ENCODE measurements around the gene PLVAP.

Gene PLVAP

GRCh38 chr19:17311455-17312188, 65.5 kb downstream of the PLVAP start:
- TF ChIP-seq MYC (IDR thresholded peaks at IDR 0.05; ENCODE audit: low read depth, low read length) (no peak), POLR2A (IDR thresholded peaks at IDR 0.05; ENCODE audit: extremely low read depth, insufficient read length) (no peak), CTCF (IDR thresholded peaks at IDR 0.05; ENCODE audit: low read depth, low read length) (no peak), MAX (IDR thresholded peaks at IDR 0.05; ENCODE audit: low read depth, low read length) (no peak)
- DNase-seq (ENCODE audit: low read depth) = no peak
- H3K4me3 ChIP-seq (ENCODE audit: low read depth, low read length) = no peak overlapping the region

- TF ChIP-seq POLR2A (IDR thresholded peaks at IDR 0.05; ENCODE audit: extremely low read depth, insufficient read length) (no peak), CTCF (IDR thresholded peaks at IDR 0.05; ENCODE audit: low read depth, low read length) (no peak), MYC (IDR thresholded peaks at IDR 0.05; ENCODE audit: low read depth, low read length) (no peak), MAX (IDR thresholded peaks at IDR 0.05; ENCODE audit: low read depth, low read length) (no peak)
- H3K4me3 ChIP-seq (ENCODE audit: low read depth, low read length) = peak overlapping the region; percentile 89
- DNase-seq (ENCODE audit: low read depth) = no peak
These were observed 67.1 kb downstream of the PLVAP start for GRCh38 chr19:17309965-17310461.

- peak; percentile 100 for DNase-seq (ENCODE audit: low read depth)
- peak within 1 kb of the TSS; percentile 89 for H3K4me3 ChIP-seq (ENCODE audit: low read depth, low read length)
- TF ChIP-seq MAX (IDR thresholded peaks at IDR 0.05; ENCODE audit: low read depth, low read length) (peak; percentile 35), POLR2A (IDR thresholded peaks at IDR 0.05; ENCODE audit: extremely low read depth, insufficient read length) (no peak), MYC (IDR thresholded peaks at IDR 0.05; ENCODE audit: low read depth, low read length) (peak; percentile 52)
These were observed 67.8 kb downstream of the PLVAP start, which contains the start of gene DDA1 for GRCh38 chr19:17309198-17309964. DDA1 (plus strand) TSS chr19:17309563; CDS start chr19:17309655, 92 bp downstream.

GRCh38 chr19:17307876-17308377, 69.2 kb downstream of the PLVAP start:
- H3K4me3 ChIP-seq (ENCODE audit: low read depth, low read length) = no peak overlapping the region
- no peak for DNase-seq (ENCODE audit: low read depth)
- TF ChIP-seq MAX (IDR thresholded peaks at IDR 0.05; ENCODE audit: low read depth, low read length) (no peak), POLR2A (IDR thresholded peaks at IDR 0.05; ENCODE audit: extremely low read depth, insufficient read length) (no peak), MYC (IDR thresholded peaks at IDR 0.05; ENCODE audit: low read depth, low read length) (no peak), CTCF (IDR thresholded peaks at IDR 0.05; ENCODE audit: low read depth, low read length) (no peak)

- TF ChIP-seq CTCF (IDR thresholded peaks at IDR 0.05; ENCODE audit: low read depth, low read length) (no peak), MYC (IDR thresholded peaks at IDR 0.05; ENCODE audit: low read depth, low read length) (peak; percentile 17; the same call in 1 of the 2 replicates)
- DNase-seq (ENCODE audit: low read depth) = no peak
- peak overlapping the region; percentile 82 for H3K4me3 ChIP-seq (ENCODE audit: low read depth, low read length)
These were observed 70.8 kb downstream of the PLVAP start for GRCh38 chr19:17306285-17306714.
